DND-41 (cell line): Measurements from ENCODE around the gene MELTF.

Source experiments
- EZH2 ChIP-seq: IDR thresholded peaks from 3 replicates; pipeline ENCODE4 v1.6.1; 2012; ENCODE audit warnings: borderline replicate concordance, low read depth, mild to moderate bottlenecking, moderate library complexity, low read length, inconsistent platforms; ENCODE audit not compliant: severe bottlenecking
- TF ChIP-seq, protein P1 (sequence below): IDR thresholded peaks from 2 replicates; pipeline ENCODE4 v1.5.1; 2012; ENCODE audit warnings: borderline replicate concordance, low read length, moderate library complexity, mild to moderate bottlenecking; ENCODE audit not compliant: poor library complexity, severe bottlenecking; ENCODE audit errors: extremely low read depth

DNA sequence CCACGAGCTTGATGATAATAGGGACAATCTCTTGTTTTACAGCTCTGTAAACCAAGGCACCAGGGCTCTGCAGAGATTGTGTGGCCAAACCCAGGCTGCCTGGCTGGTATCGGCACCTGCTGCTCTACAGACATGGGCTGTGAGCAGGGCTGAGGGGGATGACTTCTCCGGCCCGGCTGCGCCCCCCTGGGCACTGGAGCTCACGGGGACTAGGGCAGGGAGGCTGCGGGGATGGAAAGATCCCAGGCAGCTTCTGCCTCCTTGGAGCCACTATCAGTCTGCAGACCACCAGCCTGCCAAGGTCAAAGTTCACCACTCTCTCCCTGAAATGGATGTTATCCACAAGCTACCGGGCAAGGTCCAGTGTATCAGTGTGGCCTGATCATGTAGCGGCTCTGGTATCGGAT is 39.0 kb downstream of the MELTF start:
- TF ChIP-seq, protein P1, sequence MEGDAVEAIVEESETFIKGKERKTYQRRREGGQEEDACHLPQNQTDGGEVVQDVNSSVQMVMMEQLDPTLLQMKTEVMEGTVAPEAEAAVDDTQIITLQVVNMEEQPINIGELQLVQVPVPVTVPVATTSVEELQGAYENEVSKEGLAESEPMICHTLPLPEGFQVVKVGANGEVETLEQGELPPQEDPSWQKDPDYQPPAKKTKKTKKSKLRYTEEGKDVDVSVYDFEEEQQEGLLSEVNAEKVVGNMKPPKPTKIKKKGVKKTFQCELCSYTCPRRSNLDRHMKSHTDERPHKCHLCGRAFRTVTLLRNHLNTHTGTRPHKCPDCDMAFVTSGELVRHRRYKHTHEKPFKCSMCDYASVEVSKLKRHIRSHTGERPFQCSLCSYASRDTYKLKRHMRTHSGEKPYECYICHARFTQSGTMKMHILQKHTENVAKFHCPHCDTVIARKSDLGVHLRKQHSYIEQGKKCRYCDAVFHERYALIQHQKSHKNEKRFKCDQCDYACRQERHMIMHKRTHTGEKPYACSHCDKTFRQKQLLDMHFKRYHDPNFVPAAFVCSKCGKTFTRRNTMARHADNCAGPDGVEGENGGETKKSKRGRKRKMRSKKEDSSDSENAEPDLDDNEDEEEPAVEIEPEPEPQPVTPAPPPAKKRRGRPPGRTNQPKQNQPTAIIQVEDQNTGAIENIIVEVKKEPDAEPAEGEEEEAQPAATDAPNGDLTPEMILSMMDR, result no peak
- no peak for TF ChIP-seq EZH2
